GM18867 (cell line): Measurements from ENCODE around the gene SLN.
"Not testable (repeated sequence)": the region's sequence is repeated elsewhere in the genome, so short reads cannot be mapped to it uniquely, and the experiment has no call there.

Experiments
- ATAC-seq: cut with Tn5 transposase; IDR thresholded peaks from one replicate; pipeline ENCODE4 v1.9.1; 2021; ENCODE audit warnings: mild to moderate bottlenecking, moderate library complexity; ENCODE audit not compliant: unreplicated experiment

SLN gene

GRCh38 chr11:107711861-107712755, at the start of gene SLN:
SLN (minus strand) TSS chr11:107712056.
- ATAC-seq = no peak

GRCh38 chr11:107758719-107759355, 47.0 kb upstream of the SLN start:
- not testable (repeated sequence) for ATAC-seq

DNA sequence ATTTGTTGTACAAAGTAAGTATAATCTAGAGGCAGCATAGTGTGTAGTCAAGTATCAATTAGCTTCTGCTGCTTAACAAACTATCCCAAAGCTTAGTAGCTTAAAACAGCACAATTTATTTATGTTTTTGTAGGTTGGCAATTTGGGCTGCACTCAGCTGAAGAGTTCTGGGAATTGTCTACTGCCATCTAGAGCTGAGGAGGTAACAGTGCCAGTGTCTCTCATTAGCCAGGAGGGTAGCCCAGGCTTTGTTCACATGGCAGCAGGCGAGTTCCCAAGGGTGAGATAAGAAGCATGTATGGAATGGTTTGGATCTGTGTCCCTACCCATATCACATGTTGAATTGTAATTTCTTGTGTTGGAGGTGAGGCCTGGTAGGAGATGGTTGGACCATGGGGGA, 45.8 kb upstream of the SLN start:
- ATAC-seq = no peak

DNA sequence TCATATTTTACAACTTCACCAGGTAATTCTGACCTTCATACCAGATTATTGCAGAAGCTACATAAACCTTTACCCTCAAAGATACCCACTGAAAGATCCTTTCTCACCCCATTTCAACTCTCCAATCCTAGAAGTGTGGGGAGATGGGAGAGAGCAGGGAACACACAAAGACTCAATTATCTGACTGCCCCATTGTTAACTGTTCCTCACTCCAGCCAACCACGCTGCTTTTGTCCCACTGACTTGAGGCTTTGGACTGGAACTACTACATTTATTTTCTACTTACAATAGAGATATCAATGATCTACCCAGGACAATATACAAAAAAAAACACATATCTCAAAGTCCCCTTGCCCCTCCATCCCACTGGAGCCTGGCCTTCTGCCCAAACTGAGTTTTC, 44.7 kb upstream of the SLN start:
- ATAC-seq = no peak

GRCh38 chr11:107752949-107753822, 41.3 kb upstream of the SLN start:
- ATAC-seq = no peak

- no peak for ATAC-seq
Measured at GRCh38 chr11:107752508-107752907, 40.7 kb upstream of the SLN start.

DNA sequence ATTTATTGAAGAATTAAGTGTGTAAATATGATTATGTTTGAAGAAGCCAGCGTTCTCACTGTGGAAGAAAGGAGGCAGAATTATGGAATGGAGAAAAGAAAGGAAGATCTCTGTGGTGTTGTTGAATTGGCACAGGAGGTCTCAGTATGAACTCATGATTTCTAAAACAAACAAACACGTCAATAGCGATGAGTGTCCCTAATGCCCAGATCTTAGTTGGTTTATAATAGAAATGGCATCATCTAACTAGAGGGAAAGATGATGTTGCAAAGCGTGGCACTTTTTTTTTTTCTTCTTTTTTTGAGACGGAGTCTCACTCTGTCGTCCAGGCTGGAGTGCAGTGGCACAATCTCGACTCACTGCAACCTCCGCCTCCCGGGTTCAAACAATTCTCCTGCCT, 39.2 kb upstream of the SLN start:
- no peak for ATAC-seq

- ATAC-seq = no peak
Measured at GRCh38 chr11:107750313-107750712, 38.5 kb upstream of the SLN start.

DNA sequence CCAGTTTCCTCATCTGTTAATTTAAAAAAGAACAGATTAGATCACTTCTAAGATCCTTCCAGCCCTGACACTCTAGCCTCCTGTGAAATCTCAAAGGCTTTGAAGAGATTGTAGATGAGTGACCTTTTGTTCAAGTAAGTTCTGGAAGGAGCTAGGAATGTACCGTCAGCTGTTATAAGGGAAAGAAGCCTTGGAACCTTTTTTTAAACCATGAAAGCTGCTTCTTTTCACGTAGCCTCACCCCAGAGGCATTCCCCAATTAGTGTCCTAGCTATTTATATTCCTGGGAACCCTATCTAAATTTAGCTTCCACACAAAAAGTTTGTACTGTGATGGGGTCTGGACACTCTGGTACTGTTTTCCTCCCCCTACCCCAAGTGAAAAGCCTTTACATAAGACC, 35.8 kb upstream of the SLN start:
- no peak for ATAC-seq

GRCh38 chr11:107744736-107745135, 32.9 kb upstream of the SLN start:
- no peak for ATAC-seq

- ATAC-seq = no peak
Measured at GRCh38 chr11:107743191-107743590, 31.3 kb upstream of the SLN start.

DNA sequence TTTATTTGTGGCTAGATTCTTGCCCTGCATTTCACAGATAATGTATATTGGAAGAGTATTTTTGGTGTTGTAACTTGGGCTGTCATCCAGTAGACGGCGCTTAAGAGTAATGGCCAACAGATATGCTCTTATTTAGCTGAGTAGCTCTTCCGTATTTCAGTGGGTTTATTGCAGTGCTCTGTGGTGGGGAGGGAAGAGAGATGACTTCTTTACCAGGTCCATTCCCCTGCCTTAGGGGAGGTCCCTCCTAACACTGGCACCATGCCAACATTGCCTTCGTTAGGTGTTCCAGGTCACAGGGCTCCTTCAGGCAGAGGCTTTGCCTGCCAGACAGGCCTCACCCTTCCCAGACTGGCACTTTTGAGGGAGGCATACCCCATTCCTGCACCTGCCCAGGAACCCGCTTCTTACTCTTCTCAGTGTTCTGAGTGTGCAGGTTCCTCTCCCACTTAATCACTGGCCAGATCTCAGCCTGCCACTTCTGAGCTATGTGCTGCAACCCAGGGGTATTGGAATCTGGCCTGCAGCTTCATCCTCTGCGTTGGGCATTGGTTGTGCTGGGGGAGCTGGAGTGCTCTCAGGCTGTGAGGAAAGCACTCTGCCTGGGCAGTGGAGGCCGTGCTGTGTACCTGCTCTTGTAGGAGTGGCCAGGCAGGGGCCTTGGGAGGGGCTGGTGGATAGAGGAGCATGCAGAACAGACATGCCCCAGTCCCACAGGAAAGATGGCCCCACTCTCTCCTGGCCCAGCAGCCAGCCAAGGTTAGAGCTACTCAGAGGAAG, 29.4 kb upstream of the SLN start:
- ATAC-seq = peak; percentile 86

DNA sequence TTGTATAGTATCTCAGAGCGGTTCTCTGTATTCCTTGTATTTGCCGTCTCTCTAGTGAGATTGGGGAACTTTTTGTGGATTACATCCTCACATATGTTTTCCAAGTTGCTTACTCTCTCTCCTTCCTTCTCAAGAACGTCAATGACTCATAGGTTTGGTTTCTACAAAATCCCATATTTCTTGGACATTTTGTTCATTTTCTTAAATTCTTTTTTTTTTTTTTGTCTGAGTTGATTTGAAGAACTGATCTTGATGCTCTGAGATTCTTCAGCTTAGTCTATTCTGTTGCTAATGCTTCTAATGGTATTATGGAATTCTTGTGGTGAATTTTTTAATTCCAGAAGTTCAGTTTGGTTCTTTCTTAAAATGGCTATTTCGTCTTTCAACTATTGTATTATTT, 28.4 kb upstream of the SLN start:
- no peak for ATAC-seq

DNA sequence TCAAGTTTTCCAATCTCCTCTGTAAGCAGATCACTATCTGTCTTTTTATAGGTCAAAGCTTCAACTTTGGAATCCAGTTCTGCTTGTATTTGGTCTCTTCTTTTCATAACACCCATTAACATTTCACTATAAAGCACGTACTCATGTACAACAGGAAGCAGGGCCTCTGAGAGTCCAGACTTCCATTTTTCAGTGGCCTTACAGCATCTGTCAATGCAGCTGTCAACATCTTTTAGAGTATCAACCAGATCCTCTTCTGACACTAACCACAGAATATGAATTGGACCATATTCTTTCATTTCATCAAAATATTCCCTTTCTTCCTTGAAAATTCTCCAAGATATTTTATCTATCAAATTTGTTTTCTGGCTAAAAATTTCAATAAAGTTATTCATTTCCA, 24.7 kb upstream of the SLN start:
- no peak for ATAC-seq

DNA sequence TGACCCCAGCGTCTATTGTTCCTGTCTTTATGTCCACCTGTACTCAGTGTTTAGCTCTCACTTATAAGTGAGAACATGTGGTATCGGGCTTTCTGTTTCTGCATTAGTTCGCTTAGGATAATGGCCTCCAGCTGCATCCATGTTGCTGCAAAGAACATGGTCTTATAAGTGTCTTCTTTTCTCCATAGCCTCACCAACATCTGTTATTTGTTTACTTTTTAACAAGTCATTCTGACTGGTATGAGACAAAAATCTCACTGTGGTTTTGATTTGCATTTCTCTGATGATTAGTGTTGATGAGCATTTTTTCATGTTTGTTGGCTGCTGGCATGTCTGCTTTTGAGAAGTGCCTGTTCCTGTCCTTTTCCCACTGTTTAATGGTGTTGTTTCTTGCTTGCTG, 21.7 kb upstream of the SLN start:
- peak; percentile 83 for ATAC-seq

DNA sequence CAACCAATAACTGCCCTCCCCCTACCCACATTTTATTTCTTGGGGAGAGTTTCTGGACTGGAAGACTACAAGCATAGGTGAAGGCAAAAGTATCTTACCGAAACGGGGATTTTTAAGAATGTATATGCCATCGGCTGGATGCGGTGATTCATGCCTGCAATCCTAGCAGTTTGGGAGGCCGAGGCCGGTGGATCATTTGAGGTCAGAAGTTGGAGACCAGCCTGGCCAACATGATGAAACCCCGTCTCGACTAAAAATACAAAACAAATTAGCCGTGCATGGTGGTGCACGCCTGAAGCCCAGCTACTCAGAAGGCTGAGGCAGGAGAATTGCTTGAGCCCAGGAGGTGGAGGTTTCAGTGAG, 20.8 kb upstream of the SLN start:
- ATAC-seq = peak; percentile 10

- peak; percentile 72 for ATAC-seq
Measured at GRCh38 chr11:107731941-107732688, 20.3 kb upstream of the SLN start.

DNA sequence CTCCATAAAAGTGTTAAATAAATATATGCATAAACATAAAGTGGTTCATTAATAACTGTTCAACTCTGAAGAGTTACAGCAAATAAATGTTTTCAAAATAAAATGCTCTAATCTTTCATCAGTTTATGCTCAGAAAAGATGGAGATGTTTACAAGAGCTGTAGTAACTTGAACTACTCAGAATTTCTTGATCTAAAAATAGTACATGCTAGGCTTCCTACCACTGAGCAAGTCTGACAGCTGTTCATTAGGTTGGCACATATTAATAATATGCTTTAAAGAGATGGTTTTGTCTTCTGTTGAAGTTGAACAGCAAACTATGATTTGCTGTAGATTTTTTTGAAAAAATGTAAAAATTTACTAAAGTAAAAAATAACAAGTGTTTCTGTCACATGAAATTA, 10.8 kb upstream of the SLN start:
- ATAC-seq = no peak

DNA sequence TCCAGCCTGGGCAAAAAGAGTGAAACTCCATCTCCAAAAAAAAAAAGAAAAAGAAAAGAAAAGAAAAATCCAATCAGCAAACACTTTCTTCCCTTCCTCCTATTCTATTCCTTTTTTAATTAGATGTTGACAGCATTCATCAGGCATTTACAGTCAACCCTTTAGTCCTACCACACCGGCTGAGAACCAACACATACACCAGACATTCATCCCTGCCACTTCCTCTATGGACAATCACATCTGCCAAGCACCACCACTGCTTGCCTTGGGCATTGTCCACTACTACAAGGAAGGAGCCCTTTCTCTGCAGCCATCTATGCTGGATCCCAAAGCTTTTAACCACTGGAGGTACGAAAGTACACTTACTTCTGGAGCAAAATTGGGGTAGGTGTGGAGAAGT, 9.4 kb upstream of the SLN start:
- no peak for ATAC-seq

DNA sequence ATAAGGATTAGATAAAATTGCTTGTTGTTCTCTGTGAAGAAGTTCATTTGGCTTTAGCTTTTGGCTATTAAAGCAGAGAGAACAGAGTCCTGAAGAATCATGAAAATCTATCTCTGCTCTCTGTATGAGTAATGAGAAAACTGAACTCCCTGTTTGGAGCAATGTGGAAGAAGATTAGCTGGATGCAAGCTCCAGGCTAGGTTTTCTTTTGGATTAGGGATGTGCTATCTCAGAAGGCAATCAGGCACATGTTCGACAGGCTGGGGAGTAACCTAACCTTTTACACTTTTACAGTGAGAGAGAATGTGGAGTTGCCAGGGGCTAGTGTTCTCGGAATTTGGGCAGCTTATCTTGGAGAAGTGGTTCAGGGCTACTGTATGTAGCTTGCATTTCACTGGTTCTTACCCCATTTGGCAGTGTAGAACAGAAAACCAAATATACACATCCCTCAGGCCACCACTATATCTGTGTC, 8.5 kb upstream of the SLN start:
- ATAC-seq = no peak
